GM03348 (cell line): Measurements from ENCODE around the gene MYH11.
"Not testable (repeated sequence)": the region's sequence is repeated elsewhere in the genome, so short reads cannot be mapped to it uniquely, and the experiment has no call there.

ENCODE experiments used
- DNase-seq: peaks from one replicate; pipeline ENCODE4 v3.0.0; 2012; ENCODE audit warnings: low spot score

The MYH11 gene

DNA sequence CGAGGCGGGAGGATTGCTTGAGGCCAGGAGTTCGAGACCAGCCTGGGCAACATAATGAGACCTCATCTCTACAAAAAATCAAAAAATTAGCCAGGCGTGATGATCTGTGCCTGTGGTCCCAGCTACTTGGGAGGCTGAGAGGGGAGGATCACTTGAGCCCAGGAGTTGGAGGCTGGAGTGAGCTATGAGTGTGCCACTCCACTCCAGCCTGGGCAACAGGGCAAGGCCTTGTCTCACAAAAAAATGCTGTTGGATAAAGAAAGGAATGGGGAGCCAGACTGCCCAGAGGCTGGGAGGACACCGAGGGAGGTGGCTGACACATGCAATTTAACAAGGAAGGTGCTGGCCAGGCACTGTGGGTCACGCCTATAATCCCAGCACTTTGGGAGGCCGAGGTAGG lies 47.5 kb downstream of the MYH11 start:
- not testable (repeated sequence) for DNase-seq

DNA sequence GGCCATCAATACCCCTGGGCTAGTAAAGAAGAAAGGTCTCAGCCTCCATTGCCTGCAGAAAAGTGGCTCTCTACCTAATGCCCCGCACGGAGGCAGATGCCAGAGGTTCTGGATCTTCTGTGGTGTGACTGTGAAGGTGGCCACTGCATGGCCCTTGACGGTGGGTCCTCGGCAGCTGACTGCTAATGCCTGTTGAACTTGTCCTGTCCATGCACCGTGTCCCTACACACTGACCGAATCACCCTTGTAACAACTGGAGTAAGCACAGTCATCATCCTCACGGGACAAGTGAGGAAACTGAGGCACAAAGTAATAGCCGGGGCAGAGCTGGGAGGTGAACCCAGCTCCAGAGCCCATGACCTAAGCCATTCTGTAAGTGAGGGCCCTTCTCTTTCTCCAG lies 48.8 kb downstream of the MYH11 start:
- no peak for DNase-seq

DNA sequence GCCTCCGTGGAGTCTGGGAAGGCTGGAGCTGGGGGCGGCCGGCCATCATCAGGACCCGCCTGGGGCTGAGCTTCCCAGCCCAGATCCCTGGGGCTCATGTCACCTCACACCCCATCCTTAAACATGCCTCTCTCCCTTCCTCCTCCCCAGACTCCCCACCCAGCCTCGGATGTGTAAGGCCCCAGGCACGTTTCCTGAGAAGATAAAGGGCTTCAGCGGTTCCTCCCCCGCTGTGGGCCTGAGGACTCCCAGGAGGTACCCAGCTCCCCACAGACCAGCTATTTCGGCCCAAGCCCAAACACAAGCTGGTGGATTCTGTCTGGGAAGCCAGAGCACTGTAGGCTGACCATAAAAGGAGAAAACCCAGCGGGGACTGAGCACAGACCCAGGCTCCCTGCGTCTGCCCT lies 49.2 kb downstream of the MYH11 start:
- DNase-seq = no peak

DNA sequence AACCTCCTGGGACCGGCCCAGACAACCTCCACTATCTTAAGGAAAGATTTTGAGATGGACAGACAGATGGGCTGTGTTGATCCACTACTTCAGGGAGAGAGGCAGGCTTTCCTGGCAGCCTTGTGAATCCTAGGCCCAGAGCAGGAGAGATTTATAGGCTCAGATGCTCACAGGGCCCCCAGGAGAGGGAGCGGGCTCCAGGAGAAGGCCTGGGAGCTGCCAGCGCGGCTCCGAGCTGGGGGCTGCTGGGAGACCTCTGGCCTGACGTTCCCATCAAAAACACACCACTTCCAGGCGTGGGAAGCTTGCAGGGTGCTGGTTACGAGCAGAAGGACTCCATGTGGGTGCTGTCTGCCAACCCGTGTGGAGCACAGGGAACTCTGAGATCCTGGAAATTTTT lies 53.2 kb downstream of the MYH11 start:
- DNase-seq = no peak

DNA sequence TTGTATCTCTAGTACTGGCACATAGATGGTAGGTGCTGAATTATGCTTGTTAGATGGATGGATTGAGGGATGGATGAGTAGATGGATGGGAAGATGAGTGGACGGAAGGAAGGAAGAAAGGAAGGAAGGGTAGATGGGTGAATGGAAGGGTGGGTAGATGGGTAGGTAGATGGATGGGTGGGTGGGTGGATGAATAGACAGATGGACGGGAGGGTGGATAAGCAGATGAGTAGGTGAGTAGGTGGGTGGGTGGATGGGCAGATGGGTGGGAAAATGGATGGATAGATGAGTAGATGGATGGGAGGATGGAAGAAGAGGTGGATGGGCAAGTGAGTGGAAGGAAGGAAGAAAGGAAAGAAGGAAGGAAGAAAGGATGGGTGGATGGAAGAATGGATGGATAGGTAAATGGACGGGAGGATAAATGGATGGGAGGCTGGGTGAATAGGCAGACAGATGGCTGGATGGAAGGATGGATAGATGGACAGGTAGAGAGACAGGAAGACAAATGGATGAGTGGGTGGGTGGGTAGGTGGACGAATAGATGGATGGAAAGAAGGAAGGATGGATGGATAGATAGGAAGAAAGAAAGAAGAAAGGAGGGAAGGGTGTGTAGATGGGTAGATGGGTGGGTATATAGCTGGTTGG lies 56.9 kb downstream of the MYH11 start:
- DNase-seq = no peak

DNA sequence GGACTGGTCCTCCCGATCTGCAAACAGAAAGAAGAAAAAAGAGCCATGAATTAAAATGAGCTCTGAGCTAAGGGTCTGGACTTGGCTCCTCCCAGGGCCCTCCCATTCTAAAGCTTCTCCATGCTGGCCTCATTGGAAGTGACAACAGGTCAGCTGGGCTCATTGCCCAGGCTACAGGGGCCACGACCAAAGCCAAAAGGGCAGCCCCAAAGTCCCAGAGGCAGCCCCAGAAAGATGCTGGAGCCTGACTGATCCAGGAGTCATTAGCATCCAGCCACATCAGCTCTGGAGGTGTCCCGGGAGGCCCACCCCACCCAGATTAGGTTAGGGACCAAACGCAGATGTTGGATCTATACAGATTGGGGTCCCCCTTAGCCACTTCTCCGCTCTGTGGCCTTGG lies 58.2 kb downstream of the MYH11 start:
- no peak for DNase-seq

DNA sequence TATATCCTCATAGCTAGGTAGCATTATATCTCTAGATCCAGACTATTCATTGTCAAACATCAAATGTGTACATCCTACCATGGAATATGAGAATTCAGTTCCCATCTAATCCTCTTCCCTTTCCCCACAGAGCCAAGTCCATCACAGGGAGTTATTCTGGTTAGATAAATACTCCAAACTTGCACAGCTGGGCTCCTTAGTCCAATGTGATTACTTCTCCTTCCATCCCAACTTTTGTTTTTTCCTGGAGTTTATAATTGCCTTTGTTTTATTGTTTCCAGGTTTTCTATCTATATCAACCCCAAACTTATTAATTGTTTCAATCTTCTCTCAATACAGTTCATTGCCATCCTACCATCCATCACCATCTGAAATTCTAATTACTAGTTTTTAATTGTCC lies 59.9 kb downstream of the MYH11 start:
- no peak for DNase-seq

DNA sequence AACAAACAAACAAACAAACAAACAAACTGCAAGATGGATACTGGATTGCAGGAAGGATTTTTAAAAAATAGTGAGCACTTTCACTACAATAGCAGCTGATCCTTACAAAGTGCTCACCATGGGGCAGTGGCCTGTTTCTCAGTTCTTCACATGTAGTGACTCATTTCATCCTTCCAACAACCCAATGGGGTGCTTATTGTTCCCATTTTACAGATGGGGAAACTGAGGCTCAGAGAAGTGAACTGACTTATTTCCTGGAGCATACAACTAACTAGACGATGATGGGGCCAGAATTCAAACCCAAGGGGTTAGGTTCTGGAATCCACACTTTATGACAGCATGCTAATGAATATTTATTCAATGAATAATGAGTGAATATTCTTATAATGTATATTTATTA lies 61.2 kb downstream of the MYH11 start:
- no peak for DNase-seq

DNA sequence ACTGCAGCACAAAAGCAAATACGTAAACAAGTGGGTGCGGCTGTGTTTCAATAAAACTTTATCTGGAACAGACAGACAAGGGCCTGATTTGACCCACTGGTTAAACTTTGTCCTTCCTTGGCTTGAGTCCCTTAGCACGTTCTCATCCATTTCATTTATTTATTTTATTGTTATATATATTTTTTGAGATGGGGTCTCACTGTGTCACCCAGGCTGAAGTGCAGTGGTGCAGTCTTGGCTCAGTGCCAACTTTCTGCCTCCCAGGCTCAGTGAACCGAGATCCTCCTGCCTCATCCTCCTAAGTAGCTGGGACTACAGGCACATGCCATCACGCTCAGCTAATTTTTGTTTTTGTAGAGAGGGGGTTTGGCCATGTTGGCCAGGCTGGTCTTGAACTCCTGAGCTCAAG lies 64.3 kb downstream of the MYH11 start:
- no peak for DNase-seq

DNA sequence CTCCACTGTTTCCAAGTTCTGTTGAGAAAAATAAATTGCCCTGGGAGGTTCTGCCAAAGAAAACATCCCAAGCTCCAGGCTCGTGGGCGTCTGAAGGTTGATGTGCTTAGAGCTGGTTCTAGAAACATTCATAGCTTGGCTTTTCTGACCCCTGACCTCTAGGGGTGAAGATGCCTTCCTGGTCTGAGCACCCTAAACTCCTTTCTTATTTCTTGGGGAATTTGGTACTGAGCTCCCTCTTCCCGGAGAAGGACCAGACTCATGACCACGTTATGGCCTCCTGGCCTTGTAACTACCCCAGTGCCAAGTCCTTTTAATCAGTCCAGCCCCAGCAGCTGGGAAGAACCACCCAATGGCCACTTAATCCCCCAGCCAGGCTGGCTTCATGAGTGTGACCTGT lies 66.4 kb downstream of the MYH11 start:
- DNase-seq = no peak

DNA sequence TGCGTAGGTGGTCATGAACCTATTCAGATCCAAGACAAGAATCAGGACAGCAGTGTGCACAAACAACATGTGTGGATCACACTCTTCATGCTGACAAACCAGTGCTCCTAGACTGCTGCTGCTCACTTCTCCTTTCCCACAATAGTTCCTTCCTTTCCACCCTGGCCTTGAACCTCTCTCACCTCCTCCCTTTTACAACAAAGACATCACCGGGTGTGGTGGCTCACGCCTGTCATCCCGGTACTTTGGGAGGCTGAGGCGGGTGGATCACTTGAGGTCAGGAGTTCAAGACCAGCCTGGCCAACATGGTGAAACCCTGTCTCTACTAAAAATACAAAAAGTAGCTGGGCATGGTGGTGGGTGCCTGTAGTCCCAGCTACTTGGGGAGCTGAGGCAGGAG lies 67.0 kb downstream of the MYH11 start:
- DNase-seq = not testable (repeated sequence)

DNA sequence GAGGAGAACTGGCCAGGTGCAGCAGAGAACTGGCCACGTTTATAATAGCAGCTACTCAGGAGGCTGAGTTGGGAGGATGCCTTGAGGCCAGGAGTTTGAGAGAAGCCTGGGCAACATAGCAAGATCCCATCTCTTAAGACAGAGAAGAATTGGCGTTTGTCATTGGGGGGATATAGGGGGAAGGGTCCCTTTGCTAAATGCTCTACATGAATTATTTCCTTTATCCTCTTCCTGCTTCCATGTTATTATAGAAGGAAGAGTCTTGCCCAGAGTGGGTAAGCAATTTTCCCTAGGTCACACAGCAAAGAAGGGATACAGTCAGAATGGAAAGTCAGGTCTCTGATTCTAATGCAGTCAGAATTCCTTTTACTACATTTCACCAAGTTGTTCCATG lies 68.0 kb downstream of the MYH11 start:
- DNase-seq = no peak

DNA sequence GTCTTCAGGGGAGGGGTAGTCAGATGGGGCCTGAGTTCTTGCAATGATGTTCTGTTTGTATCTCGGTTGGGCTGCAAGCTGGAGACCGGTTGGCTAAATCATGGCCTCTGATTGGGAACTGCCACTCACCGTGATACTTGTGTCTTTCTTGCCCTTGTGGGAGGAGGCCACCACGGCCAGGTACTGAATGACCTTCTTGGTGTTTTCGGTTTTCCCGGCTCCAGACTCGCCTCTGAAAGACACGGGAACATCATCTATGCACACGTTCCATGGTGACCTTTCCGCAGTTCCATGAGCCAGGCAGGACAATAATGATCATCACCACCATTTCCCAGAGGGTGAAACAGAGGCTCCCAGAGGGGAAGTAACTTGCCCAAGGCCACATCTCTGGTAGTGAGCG lies 70.3 kb downstream of the MYH11 start:
- DNase-seq = no peak

DNA sequence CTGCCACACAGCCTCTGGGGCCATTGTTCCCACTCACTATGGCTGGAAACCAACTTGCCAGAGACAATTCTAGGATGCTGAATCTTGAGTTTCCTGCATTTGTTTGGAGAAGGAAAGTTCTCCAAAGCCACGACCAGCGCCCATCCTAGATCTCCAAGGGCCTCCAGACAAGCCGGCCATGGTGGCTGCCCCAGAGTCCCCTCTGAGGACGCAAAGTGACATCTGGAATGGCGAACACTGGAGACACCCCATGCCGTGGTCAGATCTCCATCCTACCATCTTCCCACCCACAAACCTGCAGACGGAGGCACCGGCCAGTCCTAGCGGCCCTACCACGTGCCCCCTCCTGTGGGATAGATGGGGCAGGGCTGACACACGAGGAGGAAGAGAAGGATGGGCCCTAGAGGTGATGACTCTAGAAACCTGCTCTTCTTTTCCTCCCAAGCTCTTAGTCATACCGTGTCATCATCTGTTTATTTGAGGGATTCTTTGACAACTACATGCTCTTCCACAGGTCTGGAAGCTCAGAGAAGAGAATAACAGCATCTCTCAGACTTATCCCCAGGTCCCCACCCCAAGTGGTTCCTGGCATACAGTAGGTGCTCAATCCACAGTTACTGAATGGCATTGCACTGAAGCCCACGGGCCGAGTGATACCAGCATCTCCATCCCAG lies 71.3 kb downstream of the MYH11 start:
- DNase-seq = no peak

DNA sequence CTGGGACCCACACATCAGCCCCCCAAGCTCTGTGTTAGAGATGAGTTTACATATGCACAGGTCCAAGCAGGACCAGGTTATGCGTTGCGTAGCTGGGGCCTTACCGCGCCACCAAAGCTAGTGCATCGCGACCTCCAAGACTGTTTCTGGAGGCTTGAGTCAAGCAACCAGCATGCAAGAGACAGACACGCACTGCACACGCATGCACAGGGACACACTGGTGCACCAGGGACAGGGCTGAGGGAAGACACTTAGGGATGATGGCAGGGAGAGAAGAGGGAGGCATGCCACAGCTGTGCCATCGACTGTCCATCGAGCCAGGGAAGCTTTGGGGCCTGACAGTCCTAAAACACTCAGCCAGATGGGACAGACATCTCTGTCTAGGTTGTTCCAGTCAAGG lies 72.8 kb downstream of the MYH11 start:
- DNase-seq = no peak

DNA sequence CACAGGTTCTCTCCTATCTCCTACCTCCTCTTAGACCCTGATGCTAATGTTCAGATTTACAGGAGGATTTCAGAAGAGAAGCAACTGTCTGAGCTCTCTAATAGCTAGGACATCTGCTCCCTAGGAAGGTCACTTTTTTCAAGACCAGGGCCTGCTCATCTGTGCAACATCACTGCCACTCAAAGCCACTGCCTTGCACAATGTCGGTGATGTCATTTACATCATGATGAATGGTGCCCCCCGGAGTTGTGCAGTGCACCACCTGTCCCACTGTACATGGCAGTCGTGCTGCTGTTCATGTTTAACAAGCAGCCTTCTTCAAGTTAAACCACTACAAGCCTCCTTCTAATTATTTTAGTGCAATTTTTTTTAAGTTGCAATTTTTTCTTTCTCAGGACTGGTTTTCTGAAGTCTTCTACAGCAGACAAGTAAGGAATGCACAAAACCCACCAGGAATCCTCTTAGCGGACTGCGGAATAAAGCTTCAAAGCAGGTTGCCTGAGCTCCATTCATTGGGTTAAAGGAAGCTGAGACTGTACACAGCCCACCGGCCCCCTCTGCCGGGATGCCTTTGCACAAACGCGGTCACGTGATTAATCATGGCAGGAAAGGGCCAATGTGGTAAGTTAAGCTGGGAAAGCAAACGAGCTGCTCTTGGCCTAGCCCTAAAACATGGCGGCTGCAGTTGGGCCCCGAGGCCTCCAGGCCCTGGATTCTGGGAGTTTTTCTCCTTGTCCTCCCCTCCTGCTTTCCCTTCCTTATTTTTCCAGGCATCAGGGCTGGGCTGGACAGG lies 74.1 kb downstream of the MYH11 start:
- no peak for DNase-seq

DNA sequence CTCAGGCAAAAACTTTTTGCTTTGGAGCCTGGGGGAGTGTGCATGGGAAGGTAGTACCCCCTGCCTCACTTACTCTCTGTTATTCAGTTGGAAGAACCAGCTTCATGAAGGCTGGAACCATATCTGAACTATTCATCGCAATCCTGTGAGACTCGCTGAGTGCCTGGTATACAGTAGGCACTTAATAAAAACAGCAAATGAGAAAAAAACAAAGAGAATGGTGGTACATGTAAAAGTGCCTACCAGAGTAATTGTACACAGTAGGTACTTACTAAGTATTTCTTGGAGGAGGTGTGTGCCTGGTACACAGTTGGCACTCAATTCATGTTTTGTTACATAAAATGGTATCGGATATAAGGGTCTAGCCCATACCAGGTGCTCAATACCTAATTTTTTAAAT lies 75.2 kb downstream of the MYH11 start:
- no peak for DNase-seq

DNA sequence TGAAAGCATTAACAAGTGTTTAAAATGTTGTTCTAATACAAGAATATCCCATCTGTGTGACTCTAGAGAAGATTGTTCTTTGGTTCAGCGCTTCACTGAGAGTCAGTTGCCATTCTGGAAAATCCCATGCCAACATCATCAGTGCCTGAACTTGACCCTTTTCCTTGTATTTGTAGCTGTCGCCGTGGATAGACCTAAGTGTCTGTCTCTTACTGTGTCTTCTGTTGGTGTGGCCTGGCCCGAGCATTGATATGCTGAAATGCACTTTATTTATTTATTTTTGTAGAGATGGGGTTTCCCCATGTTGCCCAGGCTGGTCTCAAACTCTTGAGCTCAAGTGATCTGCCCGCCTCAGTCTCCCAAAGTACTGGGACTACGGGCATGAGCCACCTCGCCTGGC lies 76.0 kb downstream of the MYH11 start:
- DNase-seq = no peak

DNA sequence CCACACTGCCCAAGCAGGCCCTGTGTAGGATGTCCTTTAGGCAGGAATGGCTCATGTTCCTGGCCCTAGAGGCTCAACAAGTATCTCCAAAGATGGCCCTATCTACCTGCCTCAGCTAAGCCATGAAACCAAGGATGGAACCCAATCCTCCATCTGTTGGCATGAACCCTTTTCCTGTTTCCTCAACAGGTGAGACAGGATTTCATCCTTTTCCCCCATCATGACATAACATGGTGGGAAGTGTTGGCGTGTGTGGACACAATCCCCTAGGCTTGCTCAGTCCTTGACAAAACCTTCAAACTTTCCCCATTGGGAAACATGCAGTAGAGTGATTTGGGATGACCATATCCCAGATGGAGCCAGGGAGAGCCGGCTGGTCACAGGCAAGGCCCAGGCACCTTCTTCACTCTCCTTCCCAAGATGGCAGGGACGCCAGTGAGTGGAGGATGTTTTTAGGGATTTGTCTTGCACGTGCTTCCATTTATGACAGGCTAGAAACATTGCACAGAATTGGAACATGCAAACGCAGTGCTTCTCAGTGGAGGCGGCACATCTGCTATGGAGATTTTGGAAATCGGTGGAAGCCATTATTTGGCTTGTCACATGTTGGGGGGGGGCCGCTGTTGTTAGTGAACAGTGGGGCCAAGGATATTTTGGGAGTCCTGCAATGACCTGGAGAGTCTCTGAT lies 77.0 kb downstream of the MYH11 start:
- no peak for DNase-seq

DNA sequence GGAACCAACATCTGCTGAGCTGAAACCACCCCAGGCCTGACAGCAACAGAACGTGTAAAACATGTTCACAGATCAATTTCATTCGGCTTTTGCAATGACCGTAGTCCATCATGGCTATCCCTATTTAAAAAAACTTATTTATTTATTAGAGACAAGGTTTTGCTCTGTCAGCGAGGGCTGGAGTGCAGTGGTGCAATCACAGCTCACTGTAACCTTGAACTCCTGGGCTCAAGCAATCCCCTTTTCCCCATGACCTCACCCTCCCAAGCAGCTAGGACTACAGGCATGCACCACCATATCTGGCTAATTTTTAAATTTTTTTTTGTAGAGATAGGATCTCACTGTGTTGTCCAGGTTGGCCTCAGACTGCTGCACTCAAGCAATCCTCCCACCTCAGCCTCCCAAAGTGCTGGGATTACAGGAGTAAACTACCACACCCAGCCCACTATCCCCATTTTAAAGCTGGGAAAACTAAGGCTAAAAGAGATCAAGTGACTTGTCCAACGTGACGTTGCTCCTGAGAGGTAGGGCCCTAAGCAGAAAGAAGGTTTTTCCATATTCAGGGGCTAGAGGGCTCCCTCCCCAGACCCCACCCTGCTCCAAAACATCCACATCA lies 77.7 kb downstream of the MYH11 start:
- no peak for DNase-seq

DNA sequence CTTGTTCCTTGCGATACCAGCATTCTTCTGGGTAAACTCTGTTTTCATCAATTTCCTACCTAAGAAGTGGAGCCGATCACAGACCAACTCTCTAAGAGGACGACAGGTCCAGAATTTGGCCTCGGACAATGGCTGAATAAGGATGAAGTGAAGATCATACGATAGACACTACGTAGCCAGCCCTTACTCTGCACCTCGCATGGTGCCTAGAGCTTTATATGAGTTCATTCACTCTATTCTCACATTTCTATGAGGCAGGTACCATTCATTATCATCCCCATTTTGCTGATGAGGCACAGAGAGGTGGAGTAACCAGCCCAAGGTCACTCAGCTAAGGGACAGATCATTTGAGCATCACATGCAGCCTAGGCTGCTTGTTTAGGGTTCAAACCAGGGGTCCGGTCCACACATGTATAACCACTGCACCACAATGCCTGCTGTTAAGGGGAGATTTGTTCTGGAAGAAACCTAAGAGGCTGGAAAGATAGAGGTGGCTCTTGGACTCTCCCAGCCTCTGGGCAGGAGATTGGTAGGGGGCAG lies 78.6 kb downstream of the MYH11 start:
- DNase-seq = no peak
